ENCODE results near the gene LAMB1. TPM values are rescaled to one million over a fixed set of nuclear protein-coding genes. Genes with fewer than 3 reads are reported as not detected.

Gene LAMB1
- total and polyA plus RNA-seq, 2 of the 13 experiments (the other 11 are each of a cell fraction or from before 2014, with no cell fraction given), result 109 to 124 TPM

- TF ChIP-seq ZNF407 (CRISPR knock-in tag; IDR thresholded peaks at IDR 0.05; ENCODE audit: not compliant biosample characterization) (no peak), ZNF136 (CRISPR knock-in tag; IDR thresholded peaks at IDR 0.05; ENCODE audit: low read depth) (no peak), ZKSCAN5 (CRISPR knock-in tag; IDR thresholded peaks at IDR 0.05) (no peak)
Measured at GRCh38 chr7:108029034-108029433, 26.1 kb upstream of the LAMB1 start (continued).

- H3K9me3 ChIP-seq (ENCODE audit: low read length), result no peaks in the 10 kb centered on the region
- no peak overlapping the region for H3K9ac ChIP-seq (ENCODE audit: insufficient read depth, low read depth, low read length)
- 5% methylated on average over 2 of the region's 2 CpGs for WGBS (ENCODE audit: low lambda C conversion rate)
- FAIRE-seq (no peak), DNase-seq (ENCODE audit: low spot score) (peak; percentile 82), ATAC-seq (peak; percentile 82)
- no peaks in the 10 kb centered on the region for H3K79me2 ChIP-seq (ENCODE audit: insufficient read depth, low read length)
- CTCF ChIA-PET (ENCODE audit: low intra/inter-chr PET ratio, low total read pairs), result no interaction called here
- no TSS peak for BruUV-seq (replicated peaks)
- POLR2A ChIA-PET, result no interaction called here
- H3K4me3 ChIP-seq (replicated peaks in 1 of 3; ENCODE audit: insufficient read depth in 1 of 3, low read depth in 2 of 3, low read length in 3 of 3), result no peak overlapping the region
- intact Hi-C loops (cut with micrococcal nuclease; ENCODE audit: unreplicated experiment), result no loop called here
- H2AFZ ChIP-seq (ENCODE audit: low read length), result no peak overlapping the region
- no peak overlapping the region for H3K27ac ChIP-seq (ENCODE audit: extremely low read length, insufficient read depth, low read length)
- H3K4me1 ChIP-seq (ENCODE audit: insufficient read depth, low read length), result peaks cover 22% of the 10 kb centered on the region
- no peaks in the 10 kb centered on the region for H3K36me3 ChIP-seq (replicated peaks in 1 of 2; ENCODE audit: control insufficient read depth in 1 of 2, insufficient read depth in 2 of 2, low read length in 2 of 2)
- no peak overlapping the region for H3K4me2 ChIP-seq (ENCODE audit: low read depth, low read length)
- peaks cover 0 to 32% of the 10 kb centered on the region in 2 experiments; a peak in 3 of 5 replicates for H3K27me3 ChIP-seq (ENCODE audit: control insufficient read depth in 1 of 2, insufficient read depth in 2 of 2, low read length in 2 of 2)
- no peaks in the 10 kb centered on the region for H4K20me1 ChIP-seq (ENCODE audit: insufficient read depth, low read length)
- in situ Hi-C loops (cut with HindIII; ENCODE audit: extremely low pct_ligation_motif_present, low pct_unique_long_range_greater_than_20kb), result no loop called here
- TF ChIP-seq ZNF547 (CRISPR knock-in tag; IDR thresholded peaks at IDR 0.05), result no peak
- TF ChIP-seq ZNF563 (CRISPR knock-in tag; IDR thresholded peaks at IDR 0.05), result no peak
- TF ChIP-seq TFDP1 (CRISPR knock-in tag; IDR thresholded peaks at IDR 0.05; ENCODE audit: borderline replicate concordance), result no peak
- TF ChIP-seq PREB (CRISPR knock-in tag; IDR thresholded peaks at IDR 0.05), result no peak
- no peak for TF ChIP-seq TEF (CRISPR knock-in tag; IDR thresholded peaks at IDR 0.05)
- peak; percentile 98 for TF ChIP-seq FOXA3 (CRISPR knock-in tag; IDR thresholded peaks at IDR 0.05)
- peak; percentile 46; the same call in 1 of the 2 replicates for TF ChIP-seq CBFB (CRISPR knock-in tag; IDR thresholded peaks at IDR 0.05)
- TF ChIP-seq ZBTB1 (CRISPR knock-in tag; IDR thresholded peaks at IDR 0.05; ENCODE audit: borderline replicate concordance), result no peak
Measured at GRCh38 chr7:108028111-108028510, 25.1 kb upstream of the LAMB1 start.

Measured in HepG2 (cell line).